Neural crest cell (in vitro differentiated cells): ENCODE measurements around the gene TFAP2B. TPM values are rescaled to one million over a fixed set of nuclear protein-coding genes. Genes with fewer than 3 reads are reported as not detected.

Experiments used
- DNase-seq: peaks from one replicate; pipeline ENCODE4 v3.0.0; 2021; ENCODE audit warnings: low read depth, mixed read lengths, low spot score
- H3K27ac Mint-ChIP-seq: one replicate; pipeline ENCODE4 v1.8.0; 2021; ENCODE audit warnings: mild to moderate bottlenecking, mixed read lengths; ENCODE audit not compliant: unreplicated experiment
- H3K27me3 Mint-ChIP-seq: 2 replicates; pipeline ENCODE4 v1.8.0; 2021; ENCODE audit warnings: low read depth, mild to moderate bottlenecking, mixed read lengths
- H3K36me3 Mint-ChIP-seq: 2 replicates; pipeline ENCODE4 v1.8.0; 2021; ENCODE audit warnings: low read depth, mild to moderate bottlenecking, mixed read lengths
- H3K4me1 Mint-ChIP-seq: 2 replicates; pipeline ENCODE4 v1.8.0; 2021; ENCODE audit warnings: mixed read lengths
- H3K4me3 Mint-ChIP-seq: one replicate; pipeline ENCODE4 v1.8.0; 2021; ENCODE audit warnings: mild to moderate bottlenecking, mixed read lengths
- H3K9me3 Mint-ChIP-seq: 2 replicates; pipeline ENCODE4 v1.8.0; 2021; ENCODE audit warnings: mixed read lengths
- total RNA-seq: library from RNA; stranded (reverse); gene quantifications from 2 replicates; pipeline ENCODE4 v1.2.1, GENCODE V29; 2021
- TF ChIP-seq, protein P1 (sequence below): fragments of 200-600 bp; sonication (generic); conservative IDR thresholded peaks from 2 replicates; pipeline ENCODE4 v1.5.0; 2021; ENCODE audit warnings: antibody characterized with exemption, mild to moderate bottlenecking

TFAP2B gene
- total RNA-seq, 1 donor from 2014 or later, result 66.1 TPM

GRCh38 chr6:50824552-50824951, 5.9 kb downstream of the TFAP2B start:
- peaks cover 79% of the 10 kb centered on the region for H3K4me1 Mint-ChIP-seq

DNA sequence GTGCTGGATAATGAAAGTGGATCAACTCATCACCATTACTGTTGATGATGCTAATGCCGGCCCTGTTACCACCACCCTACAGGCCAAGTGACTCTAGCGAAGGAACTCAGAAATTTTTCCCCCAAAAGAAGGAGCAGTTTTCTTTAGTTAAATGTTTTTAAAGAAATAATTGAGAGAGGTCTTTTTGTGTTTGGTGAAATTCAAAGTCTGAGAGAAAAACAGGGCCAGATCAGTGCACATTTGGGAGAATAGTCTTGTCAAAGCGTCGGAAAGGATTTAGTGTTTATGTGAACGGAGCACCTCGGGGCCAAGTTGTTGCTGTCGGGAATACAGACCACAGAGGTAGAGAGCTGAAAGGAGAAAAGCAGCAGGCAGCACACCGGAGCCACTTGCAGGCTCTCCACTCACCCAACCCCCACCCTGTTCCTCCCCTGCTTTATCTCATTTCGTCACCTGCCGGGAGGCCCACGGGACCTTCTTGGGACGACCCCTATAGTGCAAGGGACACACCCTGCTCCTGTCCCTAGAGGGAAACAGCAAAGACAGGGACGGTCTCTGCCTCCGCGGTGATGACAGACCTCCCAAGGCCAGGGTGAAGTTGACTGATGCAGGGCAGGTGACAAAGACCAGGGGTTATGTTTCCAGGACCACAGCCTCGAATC, 6.8 kb downstream of the TFAP2B start:
- TF ChIP-seq, protein P1, sequence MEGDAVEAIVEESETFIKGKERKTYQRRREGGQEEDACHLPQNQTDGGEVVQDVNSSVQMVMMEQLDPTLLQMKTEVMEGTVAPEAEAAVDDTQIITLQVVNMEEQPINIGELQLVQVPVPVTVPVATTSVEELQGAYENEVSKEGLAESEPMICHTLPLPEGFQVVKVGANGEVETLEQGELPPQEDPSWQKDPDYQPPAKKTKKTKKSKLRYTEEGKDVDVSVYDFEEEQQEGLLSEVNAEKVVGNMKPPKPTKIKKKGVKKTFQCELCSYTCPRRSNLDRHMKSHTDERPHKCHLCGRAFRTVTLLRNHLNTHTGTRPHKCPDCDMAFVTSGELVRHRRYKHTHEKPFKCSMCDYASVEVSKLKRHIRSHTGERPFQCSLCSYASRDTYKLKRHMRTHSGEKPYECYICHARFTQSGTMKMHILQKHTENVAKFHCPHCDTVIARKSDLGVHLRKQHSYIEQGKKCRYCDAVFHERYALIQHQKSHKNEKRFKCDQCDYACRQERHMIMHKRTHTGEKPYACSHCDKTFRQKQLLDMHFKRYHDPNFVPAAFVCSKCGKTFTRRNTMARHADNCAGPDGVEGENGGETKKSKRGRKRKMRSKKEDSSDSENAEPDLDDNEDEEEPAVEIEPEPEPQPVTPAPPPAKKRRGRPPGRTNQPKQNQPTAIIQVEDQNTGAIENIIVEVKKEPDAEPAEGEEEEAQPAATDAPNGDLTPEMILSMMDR, result no peak
- no peak for DNase-seq
- Mint-ChIP-seq H3K4me1 (peaks cover 79% of the 10 kb centered on the region), H3K4me3 (peak overlapping the region; percentile 96), H3K27ac (peak overlapping the region; percentile 90), H3K36me3 (peaks cover 50% of the 10 kb centered on the region), H3K9me3 (no peaks in the 10 kb centered on the region), H3K27me3 (peaks cover 99% of the 10 kb centered on the region)

More at GRCh38 chr6:50824552-50824951, 5.9 kb downstream of the TFAP2B start:
- Mint-ChIP-seq H3K9me3 (no peaks in the 10 kb centered on the region), H3K36me3 (peaks cover 50% of the 10 kb centered on the region), H3K27ac (peak overlapping the region; percentile 93), H3K4me3 (peak overlapping the region; percentile 96), H3K27me3 (peaks cover 98% of the 10 kb centered on the region)
- TF ChIP-seq, protein P1, result no peak
- no peak for DNase-seq

- Mint-ChIP-seq H3K4me3 (peak overlapping the region; percentile 96), H3K4me1 (peaks cover 75% of the 10 kb centered on the region), H3K36me3 (peaks cover 46% of the 10 kb centered on the region), H3K27me3 (peaks cover 99% of the 10 kb centered on the region), H3K9me3 (no peaks in the 10 kb centered on the region), H3K27ac (peak overlapping the region; percentile 21)
- TF ChIP-seq, protein P1, result no peak
- no peak for DNase-seq
These were observed 7.5 kb downstream of the TFAP2B start for GRCh38 chr6:50826037-50826761.

DNA sequence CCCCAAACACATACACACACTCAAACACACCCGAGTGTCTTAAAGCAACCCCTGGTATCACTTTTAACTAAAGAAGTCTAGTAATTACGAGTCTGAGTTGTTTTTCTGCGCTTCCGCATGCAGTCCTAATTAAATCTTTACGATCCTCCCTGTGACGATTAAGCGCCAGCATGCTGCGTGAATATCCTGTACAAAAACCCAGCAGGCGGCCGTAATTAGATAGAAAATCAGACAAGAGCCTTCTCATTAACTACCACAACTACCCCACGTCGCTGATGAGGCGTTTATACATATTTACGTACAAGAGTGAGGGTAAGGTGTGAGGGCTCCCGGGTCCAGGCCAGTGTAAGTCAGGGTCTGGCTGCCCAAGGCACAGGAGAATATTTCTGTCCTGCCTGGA, 8.1 kb downstream of the TFAP2B start:
- Mint-ChIP-seq H3K36me3 (peaks cover 41% of the 10 kb centered on the region), H3K27ac (peak overlapping the region; percentile 21), H3K27me3 (peaks cover 99% of the 10 kb centered on the region), H3K4me1 (peaks cover 70% of the 10 kb centered on the region), H3K9me3 (no peaks in the 10 kb centered on the region), H3K4me3 (peak overlapping the region; percentile 96)
- TF ChIP-seq, protein P1, result no peak
- no peak for DNase-seq

- Mint-ChIP-seq H3K27me3 (peaks cover 97% of the 10 kb centered on the region), H3K9me3 (no peaks in the 10 kb centered on the region), H3K4me3 (no peak overlapping the region), H3K36me3 (peaks cover 32% of the 10 kb centered on the region), H3K4me1 (peaks cover 54% of the 10 kb centered on the region), H3K27ac (no peak overlapping the region)
- TF ChIP-seq, protein P1, result no peak
- no peak for DNase-seq
These were observed 10.4 kb downstream of the TFAP2B start for GRCh38 chr6:50829049-50829448.
